Stimulated activated CD4-positive, alpha-beta T cell treated with anti-CD3 and anti-CD28 coated beads, Interleukin-2, amount 100 ng/mL, for 4 hours (primary cell): ENCODE results near the gene GIT1.

Experiments used
- DNase-seq: peaks from one replicate; pipeline ENCODE4 v3.0.0-alpha.2; 2020; ENCODE audit warnings: low read depth

Gene GIT1

DNA sequence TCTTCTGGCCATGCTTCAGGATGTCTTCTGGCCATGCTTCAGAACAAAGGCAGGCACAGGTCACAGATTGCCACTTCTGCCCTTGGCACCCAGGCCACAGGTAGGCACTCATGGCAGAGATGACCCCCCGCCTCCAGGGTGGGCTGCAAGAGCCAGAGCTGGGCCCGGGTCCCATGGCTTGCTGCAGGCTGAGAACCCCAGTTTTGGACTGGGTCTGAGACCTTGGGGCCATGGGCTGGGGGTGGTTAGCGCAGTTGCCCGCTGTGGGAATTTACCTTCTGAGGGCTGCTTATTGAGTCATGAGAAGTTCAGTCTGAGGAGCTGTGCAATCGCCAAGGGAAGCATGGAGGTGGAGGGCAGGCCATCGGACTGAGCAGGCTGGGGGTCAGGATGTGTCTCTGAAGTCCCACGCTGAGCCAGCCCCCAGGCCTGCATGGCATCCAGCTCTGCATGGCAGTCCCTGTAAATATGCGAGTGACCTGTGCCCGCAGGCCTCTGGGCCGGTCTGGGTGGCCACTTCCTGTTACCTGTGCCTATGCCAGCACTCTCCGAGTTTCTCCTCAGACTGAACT is 5.2 kb upstream of the GIT1 start:
- no peak for DNase-seq

DNA sequence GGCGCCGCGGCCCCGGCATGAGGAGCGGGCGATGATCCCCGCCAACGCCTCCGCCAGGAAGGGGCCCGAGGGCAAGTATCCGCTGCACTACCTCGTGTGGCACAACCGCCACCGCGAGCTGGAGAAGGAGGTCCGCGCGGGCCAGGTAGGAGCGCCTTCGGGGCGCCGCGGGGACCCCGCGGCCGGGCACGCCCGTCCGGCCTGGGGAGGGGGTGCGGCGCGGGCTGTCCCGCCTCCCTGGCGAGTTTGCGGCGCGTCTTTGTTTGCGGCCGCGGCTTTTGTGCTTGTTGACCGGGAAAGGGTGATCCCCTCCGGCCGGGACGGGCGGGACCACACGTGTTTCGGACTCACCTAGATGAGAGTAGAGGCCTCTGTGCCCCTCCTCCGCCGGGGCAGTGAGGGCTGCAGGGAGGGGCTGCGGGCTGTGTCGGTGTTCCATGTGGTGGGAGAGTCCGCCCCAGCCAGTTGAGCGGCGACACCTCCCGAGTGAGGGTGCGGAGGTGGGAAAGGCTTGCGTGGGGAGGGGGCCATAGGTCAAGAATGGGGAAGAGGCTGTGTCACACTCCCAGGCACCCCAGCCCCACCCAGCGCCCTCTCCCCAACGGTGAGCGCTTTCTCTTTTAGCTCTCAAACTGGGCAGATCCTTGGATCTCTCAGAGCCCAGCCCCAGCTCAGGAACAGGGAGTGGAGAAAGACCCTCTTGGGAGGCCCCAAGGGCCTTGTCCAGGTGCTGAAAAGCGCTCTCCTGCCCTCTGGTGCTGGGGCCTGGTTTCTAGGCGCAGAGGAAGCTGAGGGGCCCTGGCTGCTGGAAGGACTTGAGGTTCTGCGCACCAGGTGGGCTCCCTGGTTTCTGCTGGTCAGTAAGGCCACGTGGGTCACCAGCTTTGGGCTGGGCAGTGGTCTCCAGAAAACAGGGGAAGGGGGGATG is 4.4 kb upstream of the GIT1 start:
- no peak for DNase-seq

DNA sequence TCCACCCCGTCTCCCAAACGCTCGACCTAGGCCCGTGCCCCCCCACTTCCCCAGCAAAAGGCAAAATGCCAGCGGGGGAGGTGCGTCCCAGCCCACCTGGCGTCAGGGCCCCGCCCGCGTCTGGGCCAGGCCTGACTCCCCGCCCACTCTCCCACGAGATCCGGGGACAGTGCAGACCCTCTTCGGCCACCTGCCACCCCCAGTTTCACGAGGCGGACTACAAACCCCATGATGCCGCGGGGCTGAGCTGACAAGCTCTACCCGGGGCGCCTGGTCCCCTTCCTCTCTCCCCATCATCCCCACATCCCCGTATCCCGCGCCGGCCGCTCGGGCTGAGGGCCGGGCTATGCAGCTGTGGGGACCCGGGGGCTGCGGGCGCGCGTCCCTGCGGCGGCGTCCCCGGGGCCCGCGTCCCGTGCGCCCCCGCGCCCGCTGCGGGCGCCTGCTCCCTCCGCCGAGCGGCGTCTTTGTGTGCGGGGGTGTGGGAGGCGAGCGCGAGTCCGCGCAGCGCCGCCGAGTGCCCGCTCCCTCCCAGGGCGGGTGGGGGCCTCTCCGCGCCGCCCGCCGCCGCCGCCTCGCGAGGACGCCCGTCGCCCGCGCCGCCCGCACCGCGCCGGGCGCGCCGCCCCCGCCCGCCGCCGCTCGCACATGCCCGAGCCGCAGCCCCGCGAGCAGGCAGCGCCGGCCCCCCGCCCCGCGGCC is 3.6 kb upstream of the GIT1 start, which contains the start of gene ANKRD13B:
Gene ANKRD13B (plus strand): TSS at position 283 of the 702 bp plus-strand sequence. CDS start 490 bp downstream, outside the sequence.
- no peak for DNase-seq

- DNase-seq = peak; percentile 68
These were observed 2.5 kb upstream of the GIT1 start for GRCh38 chr17:29591737-29592608.

DNA sequence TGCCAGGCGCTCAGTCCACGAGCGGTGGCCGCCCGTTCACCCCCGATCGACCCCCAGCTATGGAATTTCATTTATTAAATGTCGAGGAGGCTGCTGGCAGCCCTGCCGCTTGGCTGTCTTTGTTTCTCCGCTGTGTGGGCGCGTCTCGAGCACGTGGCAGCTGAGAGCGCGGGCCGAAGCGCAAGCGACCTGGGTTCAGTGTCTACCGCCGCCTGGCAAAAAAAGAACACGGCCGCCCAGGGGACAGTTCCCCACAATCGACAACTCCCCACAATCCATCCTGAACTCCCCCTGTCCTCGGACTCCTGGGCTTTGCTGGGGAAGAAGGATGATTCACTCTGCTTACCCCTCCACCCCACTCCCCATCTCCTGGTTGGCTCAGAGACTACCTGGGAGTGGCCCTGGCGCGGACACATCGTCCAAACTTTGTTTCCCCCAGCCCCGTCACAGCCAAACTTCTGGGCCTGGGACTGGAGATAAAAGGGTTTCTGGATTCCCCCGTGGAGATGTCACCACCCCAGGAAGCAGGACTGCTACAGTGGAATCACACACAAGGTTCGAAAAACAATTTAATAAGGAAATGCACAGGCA is 1.8 kb upstream of the GIT1 start:
- DNase-seq = no peak

- DNase-seq = no peak
These were observed 1.1 kb upstream of the GIT1 start for GRCh38 chr17:29590411-29591145.

- peak; percentile 71 for DNase-seq
These were observed 661 bp downstream of the GIT1 start for GRCh38 chr17:29588562-29589411.

DNA sequence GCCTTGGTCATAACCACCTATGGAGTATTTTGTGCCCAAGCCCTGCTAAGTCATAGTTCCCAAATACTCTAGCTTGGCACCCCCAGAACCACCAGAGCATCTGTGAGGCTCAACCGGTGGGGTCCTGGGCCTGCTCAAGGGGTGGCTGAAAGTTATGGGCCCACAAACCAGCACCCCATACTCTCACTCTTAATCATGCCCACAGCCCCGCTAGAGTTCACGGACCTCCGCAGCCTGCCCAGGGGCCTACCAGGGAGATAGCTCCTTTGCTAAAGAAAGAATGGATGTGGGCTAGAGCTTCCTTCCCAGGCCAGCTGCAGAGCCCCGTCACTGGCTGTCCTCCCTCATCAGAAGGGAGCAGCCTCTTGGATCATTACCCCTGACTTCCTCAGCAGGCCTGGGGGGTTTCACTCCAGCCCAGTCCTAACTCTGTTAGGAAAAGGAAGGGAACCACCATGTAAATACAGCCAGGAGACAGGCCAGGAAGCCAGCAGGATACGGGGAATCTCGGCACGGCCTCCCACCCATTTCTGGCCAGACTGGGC is 1.4 kb downstream of the GIT1 start:
- DNase-seq = no peak

DNA sequence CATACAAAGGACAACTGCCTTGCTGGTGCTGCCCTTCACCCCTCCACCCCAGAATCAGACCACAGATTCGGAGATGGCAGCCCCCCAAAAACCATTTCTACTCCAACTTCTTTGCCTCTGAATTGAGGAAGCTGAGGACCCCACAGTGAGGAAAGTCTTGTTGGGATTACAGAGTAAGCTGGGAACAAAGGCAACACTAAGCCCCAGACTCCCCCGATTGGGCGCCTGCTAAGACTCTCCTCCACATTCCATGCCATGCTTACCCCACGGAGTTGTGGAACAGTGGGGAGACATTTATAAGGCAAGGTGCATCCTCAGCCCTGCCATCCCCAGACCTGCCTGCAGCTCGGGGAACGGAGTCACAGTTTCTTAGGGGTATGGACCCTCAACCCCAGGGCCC is 1.9 kb downstream of the GIT1 start:
- no peak for DNase-seq

- DNase-seq = no peak
These were observed 2.6 kb downstream of the GIT1 start for GRCh38 chr17:29586676-29587469.

DNA sequence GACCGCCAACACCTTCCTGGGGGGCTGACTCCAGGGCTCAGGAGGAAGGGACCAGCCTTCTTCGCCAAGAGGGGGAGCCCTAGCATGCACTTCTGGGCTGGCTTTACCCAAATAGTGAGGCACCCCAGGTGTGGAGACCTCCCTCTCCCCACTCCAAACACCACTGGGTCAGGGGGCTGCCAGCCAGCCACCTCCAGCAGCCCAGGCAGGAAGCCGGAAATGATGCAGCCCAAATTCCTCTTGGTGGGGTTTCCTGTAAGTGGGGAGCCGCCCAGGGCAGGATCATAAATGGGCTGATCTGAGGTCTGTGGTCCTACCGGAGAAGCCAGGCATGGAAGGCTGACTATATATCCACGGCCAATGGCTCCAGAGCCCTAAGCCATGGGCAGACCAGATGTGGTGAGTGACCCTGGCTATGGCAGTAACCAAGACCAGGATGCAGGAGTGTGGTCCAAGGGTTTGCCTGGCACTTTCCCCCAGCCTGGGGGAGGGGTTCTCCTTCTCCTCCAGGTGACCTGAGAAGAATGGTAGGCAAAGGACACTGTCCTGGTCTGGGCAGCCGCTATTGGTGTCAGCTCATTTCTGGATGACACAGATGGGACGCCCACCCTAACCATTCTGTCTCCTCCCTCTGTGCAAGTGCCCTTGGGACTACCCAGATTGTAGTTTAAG is 4.2 kb downstream of the GIT1 start:
- no peak for DNase-seq

DNA sequence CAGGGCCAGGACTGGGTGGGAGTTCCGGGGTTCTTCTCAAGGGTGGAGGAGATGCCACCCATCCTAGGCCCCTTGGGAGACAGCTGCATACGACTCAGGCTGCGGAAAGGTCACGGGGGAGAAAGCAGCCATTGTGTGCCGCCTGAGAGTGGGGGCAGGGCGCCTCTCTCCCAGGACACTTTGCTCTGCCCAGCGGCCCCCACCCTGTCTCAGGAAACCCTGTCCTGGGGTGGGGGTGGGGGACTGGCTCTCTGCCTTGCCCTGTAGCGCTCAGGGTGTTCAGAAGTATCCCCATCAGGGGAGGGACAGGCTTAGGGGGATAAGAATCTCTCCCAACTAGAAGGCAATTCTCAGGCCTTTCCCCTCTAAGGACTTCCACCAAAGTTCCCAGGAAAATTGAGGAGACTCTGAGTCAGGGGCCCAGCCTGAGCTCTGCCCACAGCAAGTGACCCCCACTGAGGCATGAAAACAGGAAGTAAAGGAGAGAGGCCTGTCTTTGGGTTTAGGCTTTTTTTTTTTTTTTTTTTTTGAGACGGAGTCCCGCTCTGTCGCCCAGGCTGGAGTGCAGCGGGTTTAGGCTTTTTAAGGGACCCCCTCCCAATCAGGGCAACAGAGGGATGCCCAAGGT is 4.9 kb downstream of the GIT1 start:
- DNase-seq = no peak

DNA sequence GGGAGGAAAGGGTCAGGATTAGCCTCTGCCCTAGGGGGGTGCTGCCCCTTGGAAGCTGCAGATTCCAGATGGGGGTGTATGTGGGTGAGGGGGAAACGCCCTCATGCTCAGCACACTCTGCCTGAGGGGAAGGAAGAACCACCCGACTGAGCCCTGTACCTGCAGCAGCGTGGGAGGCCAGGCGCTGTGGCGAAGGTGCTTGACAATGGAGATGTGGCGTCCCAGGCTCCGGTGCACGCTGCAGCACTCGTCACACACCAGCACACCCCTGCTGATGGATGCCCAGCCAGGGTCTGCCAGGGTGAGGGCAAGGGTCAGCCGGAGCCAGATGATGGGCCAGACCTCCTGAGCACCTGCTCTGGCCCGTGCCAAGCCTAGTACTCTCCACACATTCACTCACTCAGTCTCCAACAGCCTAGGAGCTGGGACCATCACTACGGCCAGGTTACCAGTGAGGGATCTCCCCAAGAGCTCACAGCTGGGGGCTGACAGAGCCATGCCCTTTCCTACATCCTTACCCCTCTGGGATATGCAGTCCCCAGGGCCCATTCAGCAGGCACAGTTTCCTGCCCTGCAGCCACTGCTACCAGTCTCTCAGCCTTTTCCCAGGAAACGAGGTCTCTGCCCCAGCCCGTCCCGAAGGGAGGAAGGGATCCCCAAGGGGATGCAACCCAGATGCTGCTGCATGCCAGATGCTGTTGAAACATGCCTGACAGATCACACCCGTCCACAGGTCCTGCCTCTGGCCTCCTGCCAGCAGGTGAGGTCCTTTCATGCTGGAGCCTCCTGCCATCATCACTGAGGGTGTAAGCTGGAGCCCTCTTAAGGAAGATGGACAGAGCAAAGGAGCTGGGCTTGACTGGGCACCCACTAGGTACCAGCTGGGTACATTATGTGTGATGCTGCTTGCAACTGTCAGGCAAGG is 5.9 kb downstream of the GIT1 start:
- no peak for DNase-seq

- DNase-seq = no peak
These were observed 6.7 kb downstream of the GIT1 start for GRCh38 chr17:29582772-29583171.

GRCh38 chr17:29582254-29582765 is 7.1 kb downstream of the GIT1 start:
- DNase-seq = no peak

DNA sequence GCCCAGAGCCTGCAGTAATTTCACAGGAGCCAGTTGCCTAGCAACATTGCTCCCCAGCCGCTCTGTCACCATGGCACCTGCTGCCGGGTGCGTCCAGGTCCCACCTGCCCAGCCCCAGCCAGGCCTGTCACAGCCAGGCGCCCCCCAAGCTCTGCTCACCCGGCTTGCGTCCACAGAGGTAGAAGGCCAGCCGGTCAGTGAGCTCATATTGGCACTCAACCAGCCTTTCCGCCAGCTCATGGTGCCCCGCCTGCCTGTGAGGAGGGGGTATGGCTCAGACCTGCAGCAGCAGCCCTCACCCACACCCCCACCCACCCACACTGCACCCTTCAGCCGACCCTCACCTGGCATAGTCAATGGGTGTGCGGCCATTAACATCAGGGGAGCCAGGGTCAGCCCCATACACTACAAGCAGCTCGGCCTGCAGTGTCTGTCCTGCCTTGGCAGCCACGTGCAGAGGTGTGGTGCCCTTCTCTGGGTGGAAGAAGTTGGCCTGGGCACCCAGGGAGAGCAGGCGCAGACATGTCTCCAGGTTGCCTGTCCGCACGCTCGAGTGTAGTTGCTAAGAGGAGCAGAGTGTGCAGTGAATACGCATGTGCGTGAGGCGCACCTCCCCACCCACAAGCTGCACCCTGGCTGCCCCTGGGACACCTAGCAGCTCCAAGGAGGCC is 7.7 kb downstream of the GIT1 start:
- no peak for DNase-seq
